Measurements from ENCODE around the gene AFF3.

Gene AFF3

DNA sequence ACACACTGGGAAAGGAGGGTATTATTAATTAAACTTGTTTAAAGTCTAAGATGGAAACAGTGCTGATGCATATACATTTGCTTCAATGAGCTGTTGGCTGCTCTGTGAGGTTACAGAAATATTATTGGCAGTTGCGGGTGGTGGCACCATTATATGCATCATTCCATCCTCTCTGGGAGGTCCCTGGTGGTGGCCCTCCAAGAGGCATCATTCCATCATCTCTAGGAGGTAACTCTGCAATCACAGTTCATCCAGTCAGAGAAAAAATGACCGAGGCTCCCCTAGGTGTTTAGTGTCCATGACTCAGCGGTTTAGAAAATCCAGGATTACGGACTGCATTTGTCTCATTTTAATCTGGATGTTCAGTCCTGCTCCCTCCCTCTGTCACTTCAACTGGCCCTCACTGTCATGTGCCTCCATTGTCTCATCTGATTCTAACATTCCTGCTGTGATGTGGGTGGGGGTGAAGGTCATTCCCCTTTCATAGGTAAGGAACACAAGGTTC, 15.4 kb downstream of the AFF3 start:
- TF ChIP-seq, protein P1, sequence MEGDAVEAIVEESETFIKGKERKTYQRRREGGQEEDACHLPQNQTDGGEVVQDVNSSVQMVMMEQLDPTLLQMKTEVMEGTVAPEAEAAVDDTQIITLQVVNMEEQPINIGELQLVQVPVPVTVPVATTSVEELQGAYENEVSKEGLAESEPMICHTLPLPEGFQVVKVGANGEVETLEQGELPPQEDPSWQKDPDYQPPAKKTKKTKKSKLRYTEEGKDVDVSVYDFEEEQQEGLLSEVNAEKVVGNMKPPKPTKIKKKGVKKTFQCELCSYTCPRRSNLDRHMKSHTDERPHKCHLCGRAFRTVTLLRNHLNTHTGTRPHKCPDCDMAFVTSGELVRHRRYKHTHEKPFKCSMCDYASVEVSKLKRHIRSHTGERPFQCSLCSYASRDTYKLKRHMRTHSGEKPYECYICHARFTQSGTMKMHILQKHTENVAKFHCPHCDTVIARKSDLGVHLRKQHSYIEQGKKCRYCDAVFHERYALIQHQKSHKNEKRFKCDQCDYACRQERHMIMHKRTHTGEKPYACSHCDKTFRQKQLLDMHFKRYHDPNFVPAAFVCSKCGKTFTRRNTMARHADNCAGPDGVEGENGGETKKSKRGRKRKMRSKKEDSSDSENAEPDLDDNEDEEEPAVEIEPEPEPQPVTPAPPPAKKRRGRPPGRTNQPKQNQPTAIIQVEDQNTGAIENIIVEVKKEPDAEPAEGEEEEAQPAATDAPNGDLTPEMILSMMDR (IDR thresholded peaks at IDR 0.05; ENCODE audit: borderline replicate concordance, control extremely low read depth, extremely low read depth, insufficient read depth, missing control alignments): no peak
- no peak for DNase-seq (ENCODE audit: low spot score)
- in situ Hi-C loops (cut with MboI; ENCODE audit: low sequenced_read_pairs, unreplicated experiment): no loop called here

DNA sequence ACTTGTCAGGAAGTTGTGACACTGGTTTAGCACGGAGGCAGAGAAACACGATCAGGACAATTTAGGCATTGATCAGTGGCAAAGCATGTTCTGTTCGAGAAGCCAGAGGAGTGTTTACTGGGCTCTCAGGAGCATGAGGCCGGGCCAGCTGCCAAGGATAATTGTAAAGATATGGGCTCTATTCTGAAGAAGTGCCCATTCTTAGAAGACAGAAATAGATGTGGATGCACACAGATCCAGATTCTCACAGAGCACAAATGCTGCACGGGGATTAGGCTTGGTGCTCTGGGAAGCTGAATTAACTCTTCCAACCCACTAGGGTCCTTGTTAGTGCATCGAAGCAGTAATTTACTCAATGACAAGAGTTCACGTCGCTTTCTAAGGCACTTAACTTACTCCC, 16.2 kb downstream of the AFF3 start:
- TF ChIP-seq, protein P1 (IDR thresholded peaks at IDR 0.05; ENCODE audit: borderline replicate concordance, control extremely low read depth, extremely low read depth, insufficient read depth, missing control alignments): no peak
- no peak for DNase-seq (ENCODE audit: low spot score)
- in situ Hi-C loops (cut with MboI; ENCODE audit: low sequenced_read_pairs, unreplicated experiment): no loop called here

DNA sequence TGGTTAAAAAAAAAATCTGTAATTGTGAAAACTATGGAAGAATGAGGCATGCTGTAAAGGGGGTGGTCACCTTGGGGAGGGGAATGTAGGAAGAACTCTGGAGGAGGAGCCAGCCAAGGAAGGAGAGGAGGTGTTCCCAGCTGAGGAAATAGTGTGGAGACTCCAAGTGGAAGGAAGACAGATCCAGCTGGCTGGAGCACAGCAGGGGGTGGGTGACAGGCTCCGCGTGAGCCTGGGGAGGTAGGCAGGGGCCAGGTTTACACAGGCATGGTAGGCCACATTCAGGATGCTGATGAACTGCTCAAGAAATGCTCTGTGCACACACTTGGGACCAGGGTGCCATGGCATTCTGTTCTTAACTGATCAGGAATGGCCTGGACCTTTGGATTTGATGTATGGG, 16.8 kb downstream of the AFF3 start:
- TF ChIP-seq, protein P1 (IDR thresholded peaks at IDR 0.05; ENCODE audit: borderline replicate concordance, control extremely low read depth, extremely low read depth, insufficient read depth, missing control alignments): no peak
- in situ Hi-C loops (cut with MboI; ENCODE audit: low sequenced_read_pairs, unreplicated experiment): no loop called here

DNA sequence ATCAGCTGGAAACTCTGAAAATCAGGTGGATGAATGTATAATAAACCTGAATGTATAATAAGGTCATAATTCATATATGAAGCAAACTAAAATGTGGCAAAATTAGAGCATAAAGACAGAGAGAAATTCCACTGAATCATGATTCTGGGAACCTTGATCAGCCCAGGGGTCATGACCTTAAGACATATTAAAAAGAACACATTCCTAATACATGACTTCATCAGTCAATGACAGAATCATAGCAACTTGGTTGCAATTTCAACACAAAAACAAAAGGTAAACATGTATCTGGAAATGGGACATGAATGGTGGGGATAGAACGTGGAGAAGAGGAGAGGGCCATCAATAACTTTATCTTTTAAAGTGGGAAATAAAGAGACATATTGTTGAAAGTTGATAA, 17.6 kb downstream of the AFF3 start:
- in situ Hi-C loops (cut with MboI; ENCODE audit: low sequenced_read_pairs, unreplicated experiment): no loop called here
- DNase-seq (ENCODE audit: low spot score): no peak
- TF ChIP-seq, protein P1 (IDR thresholded peaks at IDR 0.05; ENCODE audit: borderline replicate concordance, control extremely low read depth, extremely low read depth, insufficient read depth, missing control alignments): no peak

More for the DNA sequence above, 16.8 kb downstream of the AFF3 start:
- no peak for DNase-seq (ENCODE audit: low spot score)

DNA sequence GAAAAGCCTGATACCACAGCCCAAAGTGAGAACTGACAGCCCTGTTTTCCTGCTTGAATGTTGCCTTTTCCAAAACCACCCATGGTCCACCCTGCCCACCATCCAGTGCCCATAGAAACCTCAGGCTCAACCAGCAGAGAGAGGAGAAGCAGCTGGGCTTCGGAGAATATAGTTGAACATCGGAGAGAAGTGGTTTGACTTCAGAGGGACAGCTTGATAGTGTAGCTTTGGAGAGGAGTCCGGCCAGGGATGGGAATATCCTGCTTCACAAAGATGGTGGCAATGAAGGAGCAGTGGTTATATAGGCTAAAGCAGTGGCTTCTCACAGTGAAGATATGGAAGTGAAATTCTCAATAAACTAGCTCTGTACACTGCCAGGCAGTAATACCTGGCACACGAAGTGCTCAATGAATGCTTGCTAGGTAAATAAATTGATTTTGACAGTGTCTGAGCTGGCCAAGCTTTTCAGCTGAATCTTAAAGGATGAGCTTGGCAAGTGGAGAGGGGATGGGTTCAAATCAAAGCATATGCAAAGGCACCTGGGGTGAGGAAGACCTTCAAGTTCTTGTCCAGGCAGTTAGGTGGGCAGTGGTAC, 21.2 kb downstream of the AFF3 start:
- in situ Hi-C loops (cut with MboI; ENCODE audit: low sequenced_read_pairs, unreplicated experiment): no loop called here
- DNase-seq (ENCODE audit: low spot score): no peak
- TF ChIP-seq, protein P1 (IDR thresholded peaks at IDR 0.05; ENCODE audit: borderline replicate concordance, control extremely low read depth, extremely low read depth, insufficient read depth, missing control alignments): no peak

DNA sequence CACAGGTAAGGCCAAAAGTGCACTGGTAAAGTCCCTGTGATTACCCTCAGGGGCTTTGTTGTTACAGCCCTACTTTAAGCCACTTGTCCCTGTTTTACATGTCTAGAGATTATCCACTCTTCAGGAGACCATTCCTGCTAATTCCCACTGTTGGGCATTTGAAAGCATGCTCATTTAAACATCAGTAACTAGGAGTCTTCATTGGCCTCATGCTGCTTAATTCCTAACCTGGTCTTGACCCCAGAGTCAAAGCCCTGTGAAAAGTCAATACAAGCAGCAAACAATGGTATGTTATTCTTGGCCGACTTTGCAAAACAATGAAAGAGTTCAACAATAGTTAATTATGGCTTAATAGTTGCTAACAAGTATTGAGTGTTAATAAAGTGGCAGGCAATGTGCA, 23.2 kb downstream of the AFF3 start:
- in situ Hi-C loops (cut with MboI; ENCODE audit: low sequenced_read_pairs, unreplicated experiment): no loop called here
- TF ChIP-seq, protein P1 (IDR thresholded peaks at IDR 0.05; ENCODE audit: borderline replicate concordance, control extremely low read depth, extremely low read depth, insufficient read depth, missing control alignments): no peak
- DNase-seq (ENCODE audit: low spot score): no peak

All from GM13976 (cell line).